Thymus (tissue), 11 donors: ENCODE data around the gene MEIS2. TPM values are rescaled to one million over a fixed set of nuclear protein-coding genes. Genes with fewer than 3 reads are reported as not detected.

ENCODE experiments used
- DNase-seq, 9 donors: peaks; one replicate each; pipeline ENCODE4 v3.0.0-alpha.2; 2013; ENCODE audit warnings: low spot score in 9 of 9, low read depth in 6 of 9, missing footprints in 1 of 9
- H3K27ac ChIP-seq, 2 donors: one replicate each; pipeline ENCODE4 v1.5.1; 2013; ENCODE audit warnings: control low read depth in 1 of 2, low read depth in 1 of 2, low read length in 1 of 2, mild to moderate bottlenecking in 1 of 2, moderate library complexity in 1 of 2
- H3K27me3 ChIP-seq, 2 donors: one replicate each; pipeline ENCODE4 v1.5.1; 2013; ENCODE audit warnings: low read length in 1 of 2; ENCODE audit not compliant: control insufficient read depth in 2 of 2, insufficient read depth in 1 of 2
- H3K36me3 ChIP-seq, 2 donors: one replicate each; pipeline ENCODE4 v1.5.1; 2013; ENCODE audit warnings: low read length in 1 of 2, mild to moderate bottlenecking in 1 of 2, moderate library complexity in 1 of 2; ENCODE audit not compliant: control insufficient read depth in 2 of 2, insufficient read depth in 2 of 2
- H3K4me1 ChIP-seq, 2 donors: one replicate each; pipeline ENCODE4 v1.5.1; 2013; ENCODE audit warnings: low read length in 2 of 2; ENCODE audit not compliant: control insufficient read depth in 2 of 2, insufficient read depth in 2 of 2
- H3K4me3 ChIP-seq, 2 donors: one replicate each; pipeline ENCODE4 v1.5.1; 2013; ENCODE audit warnings: low read length in 2 of 2, control low read depth in 1 of 2, mild to moderate bottlenecking in 1 of 2
- H3K9me3 ChIP-seq, 2 donors: one replicate each; pipeline ENCODE4 v1.5.1; 2013; ENCODE audit warnings: low read length in 1 of 2, mild to moderate bottlenecking in 1 of 2; ENCODE audit not compliant: control insufficient read depth in 2 of 2, insufficient read depth in 1 of 2
- WGBS: extraction: QIAGEN DNeasy Blood & Tissue Kit; methylation state at CpG from one replicate; pipeline ENCODE4 v1.1.7; 2013; 5-methylcytosine and 5-hydroxymethylcytosine counted together
- polyA plus RNA-seq: library from polyadenylated mRNA; stranded (reverse); fragments of 200-250 nt; gene quantifications from one replicate; pipeline ENCODE4 v1.2.3, GENCODE V29; 2013
- total RNA-seq: library from RNA; stranded (reverse); fragments of 120-200 nt; gene quantifications from one replicate; pipeline ENCODE4 v1.2.4, GENCODE V29; 2013
- donor health status: healthy.

The MEIS2 gene
- total and polyA plus RNA-seq, 2 donors, result 20.8 to 32.7 TPM

GRCh38 chr15:36948982-36949381 is 151.4 kb downstream of the MEIS2 start:
- Histone ChIP-seq H3K27me3 (no peaks in the 10 kb centered on the region), H3K27ac (no peak overlapping the region), H3K4me3 (no peak overlapping the region), H3K9me3 (no peaks in the 10 kb centered on the region), H3K36me3 (no peaks in the 10 kb centered on the region), H3K4me1 (no peaks in the 10 kb centered on the region)
- 88% methylated on average over 3 of the region's 3 CpGs for WGBS
- DNase-seq, result no peak

GRCh38 chr15:36947035-36947719 is 153.2 kb downstream of the MEIS2 start:
- no peaks in the 10 kb centered on the region for H3K9me3 ChIP-seq
- no peak overlapping the region for H3K27ac ChIP-seq
- WGBS, result 94% methylated on average over 4 of the region's 4 CpGs
- no peaks in the 10 kb centered on the region for H3K4me1 ChIP-seq
- no peaks in the 10 kb centered on the region for H3K36me3 ChIP-seq
- DNase-seq, result no peak
- H3K4me3 ChIP-seq, result no peak overlapping the region
- H3K27me3 ChIP-seq, result no peaks in the 10 kb centered on the region

- Histone ChIP-seq H3K27me3 (no peaks in the 10 kb centered on the region), H3K4me3 (no peak overlapping the region), H3K27ac (no peak overlapping the region), H3K36me3 (no peaks in the 10 kb centered on the region), H3K9me3 (no peaks in the 10 kb centered on the region), H3K4me1 (no peaks in the 10 kb centered on the region)
- no peak for DNase-seq
- 92% methylated on average over 6 of the region's 6 CpGs for WGBS
These were observed 155.9 kb downstream of the MEIS2 start for GRCh38 chr15:36944442-36944841.

GRCh38 chr15:36943508-36944361 is 156.6 kb downstream of the MEIS2 start:
- H3K4me3 ChIP-seq, result no peak overlapping the region
- H3K36me3 ChIP-seq, result no peaks in the 10 kb centered on the region
- H3K9me3 ChIP-seq, result no peaks in the 10 kb centered on the region
- H3K27ac ChIP-seq, result no peak overlapping the region
- 64% methylated on average over 6 of the region's 6 CpGs for WGBS
- DNase-seq, result no peak
- H3K27me3 ChIP-seq, result no peaks in the 10 kb centered on the region
- H3K4me1 ChIP-seq, result no peaks in the 10 kb centered on the region

GRCh38 chr15:36942248-36942827 is 158.0 kb downstream of the MEIS2 start:
- Histone ChIP-seq H3K9me3 (no peaks in the 10 kb centered on the region), H3K36me3 (no peaks in the 10 kb centered on the region), H3K4me1 (no peaks in the 10 kb centered on the region), H3K27ac (no peak overlapping the region), H3K27me3 (no peaks in the 10 kb centered on the region), H3K4me3 (no peak overlapping the region)
- WGBS, result 79% methylated on average over 6 of the region's 6 CpGs
- DNase-seq, result no peak

- Histone ChIP-seq H3K27ac (no peak overlapping the region), H3K4me1 (no peaks in the 10 kb centered on the region), H3K9me3 (no peaks in the 10 kb centered on the region), H3K36me3 (no peaks in the 10 kb centered on the region), H3K27me3 (no peaks in the 10 kb centered on the region), H3K4me3 (no peak overlapping the region)
- 82% methylated on average over 4 of the region's 4 CpGs for WGBS
- DNase-seq, result no peak
These were observed 158.6 kb downstream of the MEIS2 start for GRCh38 chr15:36941798-36942197.

- Histone ChIP-seq H3K9me3 (no peaks in the 10 kb centered on the region), H3K36me3 (no peaks in the 10 kb centered on the region), H3K4me3 (no peak overlapping the region), H3K27me3 (no peaks in the 10 kb centered on the region), H3K4me1 (no peaks in the 10 kb centered on the region), H3K27ac (no peak overlapping the region)
- 96% methylated on average over 3 of the region's 3 CpGs for WGBS
- no peak for DNase-seq
These were observed 159.6 kb downstream of the MEIS2 start for GRCh38 chr15:36940636-36941260.

GRCh38 chr15:36940219-36940618 is 160.1 kb downstream of the MEIS2 start:
- WGBS, result 96% methylated on average over 3 of the region's 3 CpGs
- H3K27me3 ChIP-seq, result no peaks in the 10 kb centered on the region
- no peak overlapping the region for H3K4me3 ChIP-seq
- H3K27ac ChIP-seq, result no peak overlapping the region
- H3K36me3 ChIP-seq, result no peaks in the 10 kb centered on the region
- H3K9me3 ChIP-seq, result no peaks in the 10 kb centered on the region
- DNase-seq, result no peak
- H3K4me1 ChIP-seq, result no peaks in the 10 kb centered on the region

- Histone ChIP-seq H3K4me1 (no peaks in the 10 kb centered on the region), H3K4me3 (no peak overlapping the region), H3K27ac (no peak overlapping the region), H3K27me3 (no peaks in the 10 kb centered on the region), H3K36me3 (no peaks in the 10 kb centered on the region), H3K9me3 (no peaks in the 10 kb centered on the region)
- WGBS, result 97% methylated on average over 7 of the region's 7 CpGs
- no peak for DNase-seq
These were observed 161.6 kb downstream of the MEIS2 start for GRCh38 chr15:36938764-36939163.
